ENCODE data around the gene DPYSL4. TPM values are rescaled to one million over a fixed set of nuclear protein-coding genes. Genes with fewer than 3 reads are reported as not detected.

Gene DPYSL4
- total and polyA plus RNA-seq, 2 of the 13 experiments (the other 11 are each of a cell fraction or from before 2014, with no cell fraction given) = 0.84 to 1.2 TPM

- TF ChIP-seq YEATS2 (CRISPR knock-in tag; IDR thresholded peaks at IDR 0.05; ENCODE audit: borderline replicate concordance) (no peak), PLRG1 (conservative IDR thresholded peaks at IDR 0.05) (no peak)
These were observed 56.9 kb downstream of the DPYSL4 start (continued) for GRCh38 chr10:132243626-132244025.

DNA sequence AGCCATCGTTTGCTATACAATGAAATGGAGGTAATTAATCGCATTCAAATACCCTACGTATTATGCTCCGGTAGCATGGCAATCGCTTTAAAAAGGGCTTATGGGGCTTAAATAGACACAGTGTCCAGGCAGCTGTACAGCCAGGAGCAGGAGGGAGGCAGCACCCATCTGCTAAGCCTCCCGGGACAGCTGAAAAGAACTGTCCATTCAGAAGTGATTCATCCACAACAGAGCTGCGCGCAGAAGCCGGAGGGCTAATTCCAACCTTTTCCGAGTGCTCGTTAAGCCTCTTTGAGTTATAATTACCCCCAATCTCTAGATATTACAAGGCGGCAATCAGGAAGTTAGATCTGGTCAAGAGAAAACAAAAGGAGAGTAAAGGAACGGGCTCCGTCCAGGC, 58.3 kb downstream of the DPYSL4 start:
- TF ChIP-seq MAZ (IDR thresholded peaks at IDR 0.05; ENCODE audit: borderline replicate concordance, low read depth, low read length) (no peak), MAZ (CRISPR knock-in tag; IDR thresholded peaks at IDR 0.05; ENCODE audit: low read depth) (no peak), ELF3 (CRISPR knock-in tag; IDR thresholded peaks at IDR 0.05) (no peak), BHLHE40 (IDR thresholded peaks at IDR 0.05; ENCODE audit: low read length) (no peak), SRSF9 (IDR thresholded peaks at IDR 0.05; ENCODE audit: borderline replicate concordance, insufficient read depth, low read depth, low read length, poor library complexity, severe bottlenecking) (no peak), ARHGAP35 (CRISPR knock-in tag; IDR thresholded peaks at IDR 0.05; ENCODE audit: borderline replicate concordance) (no peak), ETV5 (CRISPR knock-in tag; IDR thresholded peaks at IDR 0.05; ENCODE audit: borderline replicate concordance) (no peak), BRD4 (CRISPR knock-in tag; IDR thresholded peaks at IDR 0.05) (no peak), ZNF34 (CRISPR knock-in tag; IDR thresholded peaks at IDR 0.05; ENCODE audit: borderline replicate concordance) (no peak), ATF2 (CRISPR knock-in tag; IDR thresholded peaks at IDR 0.05) (no peak)
- Histone ChIP-seq H3K4me3 (replicated peaks in 1 of 3; ENCODE audit: insufficient read depth in 1 of 3, low read depth in 2 of 3, low read length in 3 of 3) (no peak overlapping the region), H3K27me3 (ENCODE audit: control insufficient read depth in 1 of 2, insufficient read depth in 2 of 2, low read length in 2 of 2) (no peaks in the 10 kb centered on the region), H3K9me3 (ENCODE audit: low read length) (no peaks in the 10 kb centered on the region), H3K36me3 (replicated peaks in 1 of 2; ENCODE audit: control insufficient read depth in 1 of 2, insufficient read depth in 2 of 2, low read length in 2 of 2) (no peaks in the 10 kb centered on the region), H3K4me1 (ENCODE audit: insufficient read depth, low read length) (peaks cover 4% of the 10 kb centered on the region; the same call in 1 of the 2 replicates), H3K79me2 (ENCODE audit: insufficient read depth, low read length) (no peaks in the 10 kb centered on the region), H3K27ac (ENCODE audit: extremely low read length, insufficient read depth, low read length) (no peak overlapping the region), H4K20me1 (ENCODE audit: insufficient read depth, low read length) (no peaks in the 10 kb centered on the region), H2AFZ (ENCODE audit: low read length) (no peak overlapping the region), H3K4me2 (ENCODE audit: low read depth, low read length) (no peak overlapping the region), H3K9ac (ENCODE audit: insufficient read depth, low read depth, low read length) (no peak overlapping the region)
- intact Hi-C loops (cut with micrococcal nuclease; ENCODE audit: unreplicated experiment) (no loop called here), in situ Hi-C loops (cut with HindIII; ENCODE audit: extremely low pct_ligation_motif_present, low pct_unique_long_range_greater_than_20kb) (no loop called here)
- ATAC-seq = no peak
- no TSS peak for BruUV-seq (replicated peaks)
- no peak for FAIRE-seq
- POLR2A ChIA-PET = no interaction called here
- CTCF ChIA-PET (ENCODE audit: low intra/inter-chr PET ratio, low total read pairs) = no interaction called here
- no peak for DNase-seq (ENCODE audit: low spot score)
- WGBS (ENCODE audit: low lambda C conversion rate) = 94% methylated on average over 14 of the region's 14 CpGs
